Suprapubic skin (tissue), 3 donors: ENCODE measurements around the gene HNRNPR.

Experiments used
- POLR2A ChIP-seq, 2 donors: fragments of 450-650 bp; IDR thresholded peaks; one replicate each; pipeline ENCODE4 v1.6.1; 2017; ENCODE audit warnings: antibody characterized with exemption in 2 of 2, mild to moderate bottlenecking in 2 of 2, moderate library complexity in 2 of 2
- TF ChIP-seq, protein P1 (sequence below), 2 donors: fragments of 200-600 bp in 1 of 2; fragments of 450-650 bp in 1 of 2; sonication (generic) in 1 of 2; IDR thresholded peaks; one replicate each; pipeline ENCODE4 v1.5.1; 2016 to 2019; ENCODE audit warnings: antibody characterized with exemption in 2 of 2, mild to moderate bottlenecking in 1 of 2, moderate library complexity in 1 of 2

DNA sequence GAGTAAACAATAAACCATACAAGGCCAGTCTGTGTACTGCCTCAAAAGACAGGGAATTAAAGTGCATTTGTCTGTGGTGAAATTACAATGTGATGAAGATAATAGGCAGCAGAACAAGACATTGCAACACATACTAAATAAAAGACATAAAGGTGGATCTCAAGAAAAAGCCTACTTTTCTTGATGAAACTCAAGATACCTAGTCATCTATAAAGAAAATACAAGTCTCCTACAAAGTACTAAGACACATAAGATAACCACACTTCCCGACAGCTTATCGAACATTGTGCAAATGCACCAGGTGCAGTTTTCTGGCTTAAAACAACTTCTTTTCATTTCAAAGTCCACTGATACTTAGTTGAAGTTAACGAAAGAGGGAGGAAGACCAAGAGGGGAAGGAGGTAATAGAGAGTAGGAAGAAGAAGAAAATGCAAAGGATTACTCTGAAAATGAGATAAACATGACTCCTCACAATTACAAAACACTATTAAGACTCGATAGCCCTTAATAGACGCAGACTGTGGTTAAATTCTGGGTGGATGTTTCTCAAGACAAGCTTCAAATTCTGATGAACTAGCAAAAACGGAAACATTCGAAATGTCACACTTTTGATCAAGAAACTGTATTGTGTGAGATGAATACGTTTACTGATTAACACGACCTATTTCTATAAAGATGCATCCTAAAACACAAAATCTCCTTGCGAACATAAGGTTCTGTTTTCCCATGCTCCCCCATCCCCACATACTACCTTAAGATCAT, 2.0 kb downstream of the HNRNPR start:
- TF ChIP-seq, protein P1, sequence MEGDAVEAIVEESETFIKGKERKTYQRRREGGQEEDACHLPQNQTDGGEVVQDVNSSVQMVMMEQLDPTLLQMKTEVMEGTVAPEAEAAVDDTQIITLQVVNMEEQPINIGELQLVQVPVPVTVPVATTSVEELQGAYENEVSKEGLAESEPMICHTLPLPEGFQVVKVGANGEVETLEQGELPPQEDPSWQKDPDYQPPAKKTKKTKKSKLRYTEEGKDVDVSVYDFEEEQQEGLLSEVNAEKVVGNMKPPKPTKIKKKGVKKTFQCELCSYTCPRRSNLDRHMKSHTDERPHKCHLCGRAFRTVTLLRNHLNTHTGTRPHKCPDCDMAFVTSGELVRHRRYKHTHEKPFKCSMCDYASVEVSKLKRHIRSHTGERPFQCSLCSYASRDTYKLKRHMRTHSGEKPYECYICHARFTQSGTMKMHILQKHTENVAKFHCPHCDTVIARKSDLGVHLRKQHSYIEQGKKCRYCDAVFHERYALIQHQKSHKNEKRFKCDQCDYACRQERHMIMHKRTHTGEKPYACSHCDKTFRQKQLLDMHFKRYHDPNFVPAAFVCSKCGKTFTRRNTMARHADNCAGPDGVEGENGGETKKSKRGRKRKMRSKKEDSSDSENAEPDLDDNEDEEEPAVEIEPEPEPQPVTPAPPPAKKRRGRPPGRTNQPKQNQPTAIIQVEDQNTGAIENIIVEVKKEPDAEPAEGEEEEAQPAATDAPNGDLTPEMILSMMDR (IDR thresholded peaks at IDR 0.05), result no peak
- no peak for TF ChIP-seq POLR2A (IDR thresholded peaks at IDR 0.05)
